ENCODE measurements around the gene LRRC52. TPM values are rescaled to one million over a fixed set of nuclear protein-coding genes. Genes with fewer than 3 reads are reported as not detected.

Gene LRRC52
- total and polyA plus RNA-seq, 2 of the 8 experiments (the other 6 are each of a cell fraction or from before 2014, with no cell fraction given), result 0.05 TPM; not detected in 1

DNA sequence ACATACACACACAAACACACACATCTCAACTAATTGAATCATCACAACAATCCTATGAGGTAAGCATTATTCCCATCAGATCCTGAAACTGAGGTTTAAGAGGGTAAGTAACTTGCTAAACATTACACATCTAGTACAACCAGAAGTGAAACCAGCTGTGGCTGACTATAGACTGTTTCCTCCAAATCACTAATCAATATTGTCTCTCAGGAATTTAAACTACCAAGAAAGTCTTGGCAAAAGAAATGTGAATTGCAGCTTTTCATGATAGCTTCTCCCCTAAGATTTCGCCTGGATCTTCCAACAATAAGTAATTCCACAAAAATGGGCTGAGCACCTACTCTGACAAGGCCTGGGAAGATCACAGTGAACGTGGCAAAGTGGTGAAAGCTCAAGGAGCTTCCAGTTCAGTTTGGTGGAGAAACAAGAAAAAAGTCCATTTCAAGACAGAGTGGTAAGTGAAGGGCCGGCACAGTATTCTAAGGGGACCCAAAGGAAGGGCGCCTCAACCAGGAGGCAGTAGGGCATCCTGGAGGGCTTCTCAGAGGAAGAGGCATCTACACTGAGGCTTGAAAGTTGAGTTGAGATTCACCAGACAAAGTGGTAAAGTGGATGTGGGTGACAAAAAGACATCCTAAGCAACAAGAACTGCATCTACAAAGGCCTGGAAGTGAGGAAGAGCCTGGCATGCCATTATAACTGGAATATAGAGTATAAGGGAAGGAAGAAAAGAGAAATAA is 22.1 kb downstream of the LRRC52 start:
- Histone ChIP-seq H2BK120ac (replicated peaks; ENCODE audit: low read depth, low read length) (no peak overlapping the region), H3K27me3 (replicated peaks in 1 of 4; ENCODE audit: control insufficient read depth in 3 of 4, extremely low read depth in 1 of 4, insufficient read depth in 3 of 4, low read length in 3 of 4) (peaks cover 0 to 5% (median 0%) of the 10 kb centered on the region in 4 experiments; a peak in 3 of 7 replicates), H3K36me3 (ENCODE audit: control insufficient read depth in 2 of 4, insufficient read depth in 4 of 4, low read length in 3 of 4) (no peaks in the 10 kb centered on the region), H4K20me1 (replicated peaks in 1 of 2; ENCODE audit: control insufficient read depth in 1 of 2, insufficient read depth in 2 of 2, low read length in 2 of 2) (no peaks in the 10 kb centered on the region), H3K79me1 (ENCODE audit: low read depth, low read length) (no peaks in the 10 kb centered on the region), H2BK15ac (ENCODE audit: low read length) (no peak overlapping the region), H2BK20ac (ENCODE audit: low read length) (no peak overlapping the region), H3K56ac (replicated peaks; ENCODE audit: insufficient read length, low read depth, low read length) (no peak overlapping the region), H3K4ac (replicated peaks; ENCODE audit: insufficient read length, low read depth, low read length) (no peak overlapping the region), H3K4me3 (ENCODE audit: extremely low read depth in 1 of 4, insufficient read depth in 2 of 4, low read depth in 3 of 4, low read length in 4 of 4) (no peak overlapping the region), H3K4me1 (replicated peaks in 1 of 4; ENCODE audit: control insufficient read depth in 3 of 4, insufficient read depth in 4 of 4, low read length in 3 of 4) (peaks cover 0 to 4% (median under 1%) of the 10 kb centered on the region in 4 experiments; a peak in 3 of 7 replicates), H2BK12ac (ENCODE audit: low read depth, low read length) (no peak overlapping the region), H3K18ac (ENCODE audit: extremely low read depth, low read length) (no peak overlapping the region), H2BK5ac (ENCODE audit: low read depth, low read length) (no peak overlapping the region), H4K5ac (ENCODE audit: insufficient read length, low read depth, low read length) (no peak overlapping the region), H3K23ac (ENCODE audit: insufficient read length) (no peak overlapping the region), H3K14ac (ENCODE audit: insufficient read length) (no peak overlapping the region), H2AFZ (ENCODE audit: low read length) (no peak overlapping the region), H4K8ac (ENCODE audit: extremely low read depth, insufficient read depth, low read length) (no peak overlapping the region), H3K9me3 (ENCODE audit: insufficient read depth in 2 of 2, low read depth in 1 of 2, low read length in 1 of 2) (no peaks in the 10 kb centered on the region), H3K9ac (replicated peaks in 1 of 4; ENCODE audit: extremely low read depth in 1 of 4, low read depth in 3 of 4, low read length in 3 of 4) (no peak overlapping the region), H3K27ac (ENCODE audit: low read depth, low read length) (no peak overlapping the region), H2AK5ac (ENCODE audit: low read depth, low read length) (no peak overlapping the region), H3K79me2 (ENCODE audit: control insufficient read depth in 1 of 2, insufficient read depth in 2 of 2, low read length in 2 of 2) (no peaks in the 10 kb centered on the region), H3K4me2 (ENCODE audit: insufficient read depth in 1 of 2, low read depth in 2 of 2, low read length in 2 of 2) (no peak overlapping the region), H4K91ac (replicated peaks; ENCODE audit: insufficient read length, low read length) (no peak overlapping the region), H3K23me2 (ENCODE audit: low read depth, low read length) (no peaks in the 10 kb centered on the region; the same call in 1 of the 2 replicates)
- DNase-seq (ENCODE audit: low read depth in 1 of 2, low spot score in 2 of 2) (no peak), FAIRE-seq (no peak)
- POLR2A ChIA-PET (ENCODE audit: partially characterized antibody), result no interaction called here
- 78% methylated on average over 4 of the region's 4 CpGs; no CpG with 5 or more reads in 1 of the 2 experiments for WGBS, 2 experiments (ENCODE audit: extremely low coverage in 1 of 2, insufficient coverage in 1 of 2, insufficient read length in 1 of 2, insufficient replicate concordance in 2 of 2, low coverage in 1 of 2, low lambda C conversion rate in 2 of 2, missing lambda C conversion rate in 1 of 2)
- CTCF ChIA-PET (ENCODE audit: partially characterized antibody), result interaction anchor here (0.7 to 2.4 kb wide), 2 partner anchors 26 to 76 kb away, joined by 3 to 6 read pairs; no protein-coding TSS in a partner anchor
- TF ChIP-seq ZNF274 (IDR thresholded peaks at IDR 0.05; ENCODE audit: borderline replicate concordance, extremely low read depth, low read length) (no peak), YY1 (IDR thresholded peaks at IDR 0.05; ENCODE audit: low read depth, low read length) (no peak), SRF (IDR thresholded peaks at IDR 0.05; ENCODE audit: low read depth, low read length) (no peak)
